HG03196 (cell line): ENCODE measurements around the gene NECTIN4.
"Not testable (repeated sequence)": the region's sequence is repeated elsewhere in the genome, so short reads cannot be mapped to it uniquely, and the experiment has no call there.

Experiments
- ATAC-seq: cut with Tn5 transposase; IDR thresholded peaks from one replicate; pipeline ENCODE4 v1.9.1; 2021; ENCODE audit not compliant: unreplicated experiment

NECTIN4 gene

GRCh38 chr1:161082996-161083747 is 6.2 kb downstream of the NECTIN4 start:
- ATAC-seq: no peak

- ATAC-seq: no peak
These were observed 6.9 kb downstream of the NECTIN4 start for GRCh38 chr1:161082483-161082882.

GRCh38 chr1:161081519-161081918 is 7.8 kb downstream of the NECTIN4 start:
- no peak for ATAC-seq

- no peak for ATAC-seq
These were observed 8.6 kb downstream of the NECTIN4 start for GRCh38 chr1:161080441-161081405.

GRCh38 chr1:161079436-161080110 is 9.8 kb downstream of the NECTIN4 start:
- ATAC-seq: no peak

- ATAC-seq: no peak
These were observed 11.9 kb downstream of the NECTIN4 start for GRCh38 chr1:161077426-161077825.

GRCh38 chr1:161076410-161076809 is 12.9 kb downstream of the NECTIN4 start:
- ATAC-seq: no peak

- no peak for ATAC-seq
These were observed 14.5 kb downstream of the NECTIN4 start for GRCh38 chr1:161074676-161075368.

- no peak for ATAC-seq
These were observed 15.8 kb downstream of the NECTIN4 start for GRCh38 chr1:161073474-161074121.

- ATAC-seq: no peak
These were observed 16.5 kb downstream of the NECTIN4 start for GRCh38 chr1:161072751-161073449.

GRCh38 chr1:161071886-161072371 is 17.4 kb downstream of the NECTIN4 start:
- no peak for ATAC-seq

- no peak for ATAC-seq
These were observed 18.6 kb downstream of the NECTIN4 start for GRCh38 chr1:161070761-161071160.

GRCh38 chr1:161069731-161070270 is 19.6 kb downstream of the NECTIN4 start, which contains the start of gene ARHGAP30:
TSS of gene ARHGAP30 (minus strand) at chr1:161069891. CDS start at chr1:161069624, 267 bp downstream.
- peak; percentile 78 for ATAC-seq

- ATAC-seq: peak; percentile 6
These were observed 20.1 kb downstream of the NECTIN4 start for GRCh38 chr1:161069241-161069640.

GRCh38 chr1:161068306-161069234 is 20.8 kb downstream of the NECTIN4 start:
- ATAC-seq: peak; percentile 55

GRCh38 chr1:161066694-161067093 is 22.7 kb downstream of the NECTIN4 start:
- ATAC-seq: no peak

GRCh38 chr1:161065681-161066080 is 23.7 kb downstream of the NECTIN4 start:
- ATAC-seq: not testable (repeated sequence)

- ATAC-seq: not testable (repeated sequence)
These were observed 25.4 kb downstream of the NECTIN4 start for GRCh38 chr1:161063936-161064335.
